Astrocyte (in vitro differentiated cells and primary cell): ENCODE results near the gene MAFF. TPM values are rescaled to one million over a fixed set of nuclear protein-coding genes. Genes with fewer than 3 reads are reported as not detected.
A peak's percentile ranks its signal among the peaks of the same experiment; 100 is the strongest.

Experiments used
- DNase-seq: peaks from one replicate; pipeline ENCODE4 v3.0.0-alpha.2; 2010; ENCODE audit warnings: low read depth
- FAIRE-seq: peaks from 2 replicates; lab custom pipeline; 2011; peaks lifted over from hg19 to GRCh38; lab: Jason Lieb, UNC
- H2AFZ ChIP-seq: 2 replicates; pipeline ENCODE4 v1.6.0; 2012; ENCODE audit warnings: low read depth, low read length, inconsistent platforms
- H3K27ac ChIP-seq: 2 replicates; pipeline ENCODE4 v1.5.1; 2011; ENCODE audit warnings: low read depth, low read length, inconsistent platforms
- H3K27me3 ChIP-seq: 2 replicates; pipeline ENCODE4 v1.6.0; 2011; ENCODE audit warnings: low read length, inconsistent platforms; ENCODE audit not compliant: insufficient read depth
- H3K36me3 ChIP-seq: 2 replicates; pipeline ENCODE4 v1.5.1; 2011; ENCODE audit warnings: low read length, inconsistent platforms; ENCODE audit not compliant: insufficient read depth
- H3K4me1 ChIP-seq: 2 replicates; pipeline ENCODE4 v1.5.1; 2011; ENCODE audit warnings: low read length, inconsistent platforms; ENCODE audit not compliant: insufficient read depth
- H3K4me2 ChIP-seq: 2 replicates; pipeline ENCODE4 v1.6.0; 2012; ENCODE audit warnings: low read length, inconsistent platforms
- H3K4me3 ChIP-seq: 2 replicates; pipeline ENCODE4 v1.5.1; 2011; ENCODE audit warnings: low read depth, mild to moderate bottlenecking, low read length, inconsistent platforms; ENCODE audit not compliant: insufficient read depth
- H3K79me2 ChIP-seq: 2 replicates; pipeline ENCODE4 v1.6.0; 2012; ENCODE audit warnings: mild to moderate bottlenecking, low read length, inconsistent platforms; ENCODE audit not compliant: insufficient read depth
- H3K9ac ChIP-seq: 2 replicates; pipeline ENCODE4 v1.6.0; 2012; ENCODE audit warnings: mild to moderate bottlenecking, low read length, inconsistent platforms
- H3K9me3 ChIP-seq: 2 replicates; pipeline ENCODE4 v1.5.1; 2012; ENCODE audit warnings: low read depth, mild to moderate bottlenecking, low read length, inconsistent platforms; ENCODE audit not compliant: insufficient read depth
- H4K20me1 ChIP-seq: 2 replicates; pipeline ENCODE4 v1.6.0; 2012; ENCODE audit warnings: low read length, inconsistent platforms; ENCODE audit not compliant: insufficient read depth
- H3K27ac Mint-ChIP-seq: one replicate; pipeline ENCODE4 v1.8.0; 2021; ENCODE audit warnings: mild to moderate bottlenecking, mixed read lengths; ENCODE audit not compliant: unreplicated experiment
- H3K27me3 Mint-ChIP-seq: one replicate; pipeline ENCODE4 v1.8.0; 2021; ENCODE audit warnings: low read depth, mixed read lengths; ENCODE audit not compliant: unreplicated experiment
- H3K36me3 Mint-ChIP-seq: one replicate; pipeline ENCODE4 v1.8.0; 2021; ENCODE audit warnings: low read depth, mixed read lengths; ENCODE audit not compliant: unreplicated experiment
- H3K4me1 Mint-ChIP-seq: one replicate; pipeline ENCODE4 v1.8.0; 2021; ENCODE audit warnings: low read depth, mixed read lengths; ENCODE audit not compliant: unreplicated experiment
- H3K4me3 Mint-ChIP-seq: one replicate; pipeline ENCODE4 v1.8.0; 2021; ENCODE audit warnings: mild to moderate bottlenecking, moderate library complexity, mixed read lengths; ENCODE audit not compliant: unreplicated experiment
- H3K9me3 Mint-ChIP-seq: one replicate; pipeline ENCODE4 v1.8.0; 2021; ENCODE audit warnings: mild to moderate bottlenecking, mixed read lengths; ENCODE audit not compliant: unreplicated experiment
- CTCF ChIP-seq: IDR thresholded peaks from 2 replicates; pipeline ENCODE4 v1.5.1; 2011; ENCODE audit warnings: low read depth, mild to moderate bottlenecking, inconsistent platforms, low read length, moderate library complexity; ENCODE audit not compliant: insufficient read depth
- EZH2 ChIP-seq: IDR thresholded peaks from 2 replicates; pipeline ENCODE4 v1.6.1; 2012; ENCODE audit warnings: mild to moderate bottlenecking, low read length, inconsistent platforms; ENCODE audit not compliant: insufficient read depth
- total RNA-seq: library from RNA; stranded (reverse); gene quantifications from 2 replicates; pipeline ENCODE4 v1.2.1, GENCODE V29; 2021

MAFF gene
- total RNA-seq, 1 donor from 2014 or later: 18.2 TPM

GRCh38 chr22:38250643-38251340 is 49.0 kb downstream of the MAFF start:
- Histone ChIP-seq H3K9me3 (no peaks in the 10 kb centered on the region), H3K9ac (no peak overlapping the region), H2AFZ (no peak overlapping the region), H4K20me1 (peaks cover 89% of the 10 kb centered on the region), H3K27ac (no peak overlapping the region), H3K4me1 (no peaks in the 10 kb centered on the region), H3K79me2 (peaks cover 94% of the 10 kb centered on the region), H3K4me3 (no peak overlapping the region), H3K36me3 (peaks cover 4% of the 10 kb centered on the region), H3K4me2 (no peak overlapping the region), H3K27me3 (no peaks in the 10 kb centered on the region)
- TF ChIP-seq EZH2 (no peak), CTCF (no peak)
- Mint-ChIP-seq H3K27ac (peak overlapping the region; percentile 34), H3K4me1 (no peaks in the 10 kb centered on the region), H3K4me3 (no peak overlapping the region), H3K27me3 (no peaks in the 10 kb centered on the region), H3K36me3 (peaks cover 25% of the 10 kb centered on the region), H3K9me3 (peaks cover 3% of the 10 kb centered on the region)
- DNase-seq: no peak
- no peak for FAIRE-seq

- H3K79me2 ChIP-seq: peaks cover 96% of the 10 kb centered on the region
- peaks cover 3% of the 10 kb centered on the region for H3K9me3 Mint-ChIP-seq
- H3K4me1 ChIP-seq: no peaks in the 10 kb centered on the region
- no peak overlapping the region for H3K9ac ChIP-seq
- no peak overlapping the region for H2AFZ ChIP-seq
- no peaks in the 10 kb centered on the region for H3K27me3 ChIP-seq
- H3K4me2 ChIP-seq: no peak overlapping the region
- H3K27ac Mint-ChIP-seq: no peak overlapping the region
- H3K36me3 Mint-ChIP-seq: peaks cover 25% of the 10 kb centered on the region
- no peak for DNase-seq
- no peaks in the 10 kb centered on the region for H3K27me3 Mint-ChIP-seq
- peaks cover 4% of the 10 kb centered on the region for H3K36me3 ChIP-seq
- H3K4me1 Mint-ChIP-seq: no peaks in the 10 kb centered on the region
- H3K9me3 ChIP-seq: no peaks in the 10 kb centered on the region
- no peak overlapping the region for H3K27ac ChIP-seq
- FAIRE-seq: no peak
- TF ChIP-seq CTCF: no peak
- no peak for TF ChIP-seq EZH2
- H3K4me3 Mint-ChIP-seq: no peak overlapping the region
- no peak overlapping the region for H3K4me3 ChIP-seq
- peaks cover 87% of the 10 kb centered on the region for H4K20me1 ChIP-seq
Observed at GRCh38 chr22:38251341-38251692, 49.5 kb downstream of the MAFF start.

GRCh38 chr22:38255697-38256096 is 53.9 kb downstream of the MAFF start:
- no peak overlapping the region for H3K27ac Mint-ChIP-seq
- Histone ChIP-seq H3K27ac (no peak overlapping the region), H4K20me1 (peaks cover 79% of the 10 kb centered on the region), H2AFZ (no peak overlapping the region), H3K79me2 (peaks cover 97% of the 10 kb centered on the region), H3K27me3 (no peaks in the 10 kb centered on the region), H3K9ac (no peak overlapping the region), H3K4me2 (no peak overlapping the region), H3K36me3 (no peaks in the 10 kb centered on the region), H3K4me1 (peaks cover 22% of the 10 kb centered on the region), H3K9me3 (no peaks in the 10 kb centered on the region), H3K4me3 (no peak overlapping the region)
- H3K9me3 Mint-ChIP-seq: no peaks in the 10 kb centered on the region
- DNase-seq (no peak), FAIRE-seq (peak; percentile 76)
- H3K4me1 Mint-ChIP-seq: peaks cover 14% of the 10 kb centered on the region
- TF ChIP-seq CTCF (no peak), EZH2 (no peak)
- no peaks in the 10 kb centered on the region for H3K27me3 Mint-ChIP-seq
- no peak overlapping the region for H3K4me3 Mint-ChIP-seq
- H3K36me3 Mint-ChIP-seq: peaks cover 2% of the 10 kb centered on the region
